Measurements from ENCODE around the gene GJB5.

GJB5 gene

DNA sequence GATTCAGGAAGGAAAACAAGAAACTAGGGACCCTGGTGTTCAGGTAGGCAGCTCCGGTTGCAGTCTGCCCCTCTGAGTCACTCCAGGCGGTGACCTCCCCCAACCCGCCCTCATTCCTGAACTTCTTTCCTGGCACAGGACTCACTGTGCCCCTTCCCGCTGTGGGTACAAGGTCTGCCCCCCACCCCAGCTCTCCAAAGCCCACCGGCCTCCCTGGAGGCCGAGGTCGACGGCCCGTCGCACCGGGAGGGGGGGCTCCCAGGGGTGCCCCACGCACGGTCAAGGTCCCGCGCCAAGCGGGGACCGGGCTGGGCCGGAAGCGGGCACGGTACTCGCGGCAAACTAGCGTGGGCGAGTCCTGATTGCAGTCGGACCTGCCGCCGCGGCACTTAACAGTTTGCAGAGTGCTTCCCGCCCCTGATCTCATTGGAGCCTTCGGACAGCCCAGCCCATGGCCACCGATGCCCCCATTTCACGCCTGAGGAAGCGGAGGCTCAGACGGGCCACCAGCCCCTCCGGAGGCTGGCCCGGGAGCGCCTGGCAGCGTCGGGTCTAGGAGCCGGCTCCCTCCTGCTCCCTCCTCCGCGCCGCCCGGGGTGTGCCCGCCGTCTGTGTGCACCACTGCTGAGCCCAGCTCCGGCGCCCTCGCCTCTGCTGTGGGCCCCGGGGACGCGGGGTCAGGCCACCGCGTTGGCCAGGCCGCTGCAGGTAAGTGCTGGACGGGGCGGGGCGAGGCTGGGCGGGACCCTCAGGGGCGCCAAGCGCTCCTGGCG lies 26.4 kb downstream of the GJB5 start, which contains the start of gene GJB3:
TSS of gene GJB3 (plus strand) at position 144 of the 773 bp plus-strand sequence. CDS start 3,549 bp downstream, outside the sequence.
- H3K4me3 ChIP-seq (ENCODE audit: low read depth, low read length) = no peak within 1 kb of the TSS
- TF ChIP-seq, protein P1, sequence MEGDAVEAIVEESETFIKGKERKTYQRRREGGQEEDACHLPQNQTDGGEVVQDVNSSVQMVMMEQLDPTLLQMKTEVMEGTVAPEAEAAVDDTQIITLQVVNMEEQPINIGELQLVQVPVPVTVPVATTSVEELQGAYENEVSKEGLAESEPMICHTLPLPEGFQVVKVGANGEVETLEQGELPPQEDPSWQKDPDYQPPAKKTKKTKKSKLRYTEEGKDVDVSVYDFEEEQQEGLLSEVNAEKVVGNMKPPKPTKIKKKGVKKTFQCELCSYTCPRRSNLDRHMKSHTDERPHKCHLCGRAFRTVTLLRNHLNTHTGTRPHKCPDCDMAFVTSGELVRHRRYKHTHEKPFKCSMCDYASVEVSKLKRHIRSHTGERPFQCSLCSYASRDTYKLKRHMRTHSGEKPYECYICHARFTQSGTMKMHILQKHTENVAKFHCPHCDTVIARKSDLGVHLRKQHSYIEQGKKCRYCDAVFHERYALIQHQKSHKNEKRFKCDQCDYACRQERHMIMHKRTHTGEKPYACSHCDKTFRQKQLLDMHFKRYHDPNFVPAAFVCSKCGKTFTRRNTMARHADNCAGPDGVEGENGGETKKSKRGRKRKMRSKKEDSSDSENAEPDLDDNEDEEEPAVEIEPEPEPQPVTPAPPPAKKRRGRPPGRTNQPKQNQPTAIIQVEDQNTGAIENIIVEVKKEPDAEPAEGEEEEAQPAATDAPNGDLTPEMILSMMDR (IDR thresholded peaks at IDR 0.05; ENCODE audit: borderline replicate concordance, insufficient read depth, low read depth, low read length) = no peak

DNA sequence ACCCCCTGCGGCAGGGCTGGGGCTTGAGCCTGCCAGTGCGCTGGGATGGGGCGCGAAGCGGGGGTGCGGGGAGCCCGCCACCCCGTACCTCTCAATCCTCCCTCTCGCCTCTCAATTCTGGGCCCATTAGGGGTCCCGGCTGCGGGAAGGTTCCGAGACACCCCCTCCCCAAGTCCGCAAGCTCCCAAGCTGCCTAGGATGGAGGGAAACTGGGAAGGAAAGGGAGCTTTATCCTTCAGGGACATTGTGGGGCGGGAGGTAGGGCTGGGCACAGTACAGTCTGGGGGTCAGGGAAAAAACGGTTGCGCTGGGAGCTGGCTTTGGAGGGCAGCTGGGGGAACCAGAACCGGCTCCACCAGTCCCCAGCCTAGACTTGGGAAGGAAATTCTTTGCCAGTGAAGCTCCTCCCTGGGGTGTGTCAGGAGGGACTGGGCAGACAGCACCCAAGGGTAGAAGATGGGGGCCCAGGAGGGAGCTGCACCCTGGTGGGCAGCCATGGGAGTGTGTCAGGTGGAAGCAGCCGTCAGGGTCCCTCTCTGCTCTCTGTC lies 27.1 kb downstream of the GJB5 start:
- no peak overlapping the region for H3K4me3 ChIP-seq (ENCODE audit: low read depth, low read length)
- TF ChIP-seq, protein P1 (IDR thresholded peaks at IDR 0.05; ENCODE audit: borderline replicate concordance, insufficient read depth, low read depth, low read length) = no peak

DNA sequence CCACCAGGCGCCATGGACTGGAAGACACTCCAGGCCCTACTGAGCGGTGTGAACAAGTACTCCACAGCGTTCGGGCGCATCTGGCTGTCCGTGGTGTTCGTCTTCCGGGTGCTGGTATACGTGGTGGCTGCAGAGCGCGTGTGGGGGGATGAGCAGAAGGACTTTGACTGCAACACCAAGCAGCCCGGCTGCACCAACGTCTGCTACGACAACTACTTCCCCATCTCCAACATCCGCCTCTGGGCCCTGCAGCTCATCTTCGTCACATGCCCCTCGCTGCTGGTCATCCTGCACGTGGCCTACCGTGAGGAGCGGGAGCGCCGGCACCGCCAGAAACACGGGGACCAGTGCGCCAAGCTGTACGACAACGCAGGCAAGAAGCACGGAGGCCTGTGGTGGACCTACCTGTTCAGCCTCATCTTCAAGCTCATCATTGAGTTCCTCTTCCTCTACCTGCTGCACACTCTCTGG lies 29.9 kb downstream of the GJB5 start:
- TF ChIP-seq, protein P1 (IDR thresholded peaks at IDR 0.05; ENCODE audit: borderline replicate concordance, insufficient read depth, low read depth, low read length) = no peak
- H3K4me3 ChIP-seq (ENCODE audit: low read depth, low read length) = no peak overlapping the region

DNA sequence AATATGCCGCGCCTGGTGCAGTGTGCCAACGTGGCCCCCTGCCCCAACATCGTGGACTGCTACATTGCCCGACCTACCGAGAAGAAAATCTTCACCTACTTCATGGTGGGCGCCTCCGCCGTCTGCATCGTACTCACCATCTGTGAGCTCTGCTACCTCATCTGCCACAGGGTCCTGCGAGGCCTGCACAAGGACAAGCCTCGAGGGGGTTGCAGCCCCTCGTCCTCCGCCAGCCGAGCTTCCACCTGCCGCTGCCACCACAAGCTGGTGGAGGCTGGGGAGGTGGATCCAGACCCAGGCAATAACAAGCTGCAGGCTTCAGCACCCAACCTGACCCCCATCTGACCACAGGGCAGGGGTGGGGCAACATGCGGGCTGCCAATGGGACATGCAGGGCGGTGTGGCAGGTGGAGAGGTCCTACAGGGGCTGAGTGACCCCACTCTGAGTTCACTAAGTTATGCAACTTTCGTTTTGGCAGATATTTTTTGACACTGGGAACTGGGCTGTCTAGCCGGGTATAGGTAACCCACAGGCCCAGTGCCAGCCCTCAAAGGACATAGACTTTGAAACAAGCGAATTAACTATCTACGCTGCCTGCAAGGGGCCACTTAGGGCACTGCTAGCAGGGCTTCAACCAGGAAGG lies 30.5 kb downstream of the GJB5 start:
- H3K4me3 ChIP-seq (ENCODE audit: low read depth, low read length) = no peak overlapping the region
- TF ChIP-seq, protein P1 (IDR thresholded peaks at IDR 0.05; ENCODE audit: borderline replicate concordance, insufficient read depth, low read depth, low read length) = no peak

DNA sequence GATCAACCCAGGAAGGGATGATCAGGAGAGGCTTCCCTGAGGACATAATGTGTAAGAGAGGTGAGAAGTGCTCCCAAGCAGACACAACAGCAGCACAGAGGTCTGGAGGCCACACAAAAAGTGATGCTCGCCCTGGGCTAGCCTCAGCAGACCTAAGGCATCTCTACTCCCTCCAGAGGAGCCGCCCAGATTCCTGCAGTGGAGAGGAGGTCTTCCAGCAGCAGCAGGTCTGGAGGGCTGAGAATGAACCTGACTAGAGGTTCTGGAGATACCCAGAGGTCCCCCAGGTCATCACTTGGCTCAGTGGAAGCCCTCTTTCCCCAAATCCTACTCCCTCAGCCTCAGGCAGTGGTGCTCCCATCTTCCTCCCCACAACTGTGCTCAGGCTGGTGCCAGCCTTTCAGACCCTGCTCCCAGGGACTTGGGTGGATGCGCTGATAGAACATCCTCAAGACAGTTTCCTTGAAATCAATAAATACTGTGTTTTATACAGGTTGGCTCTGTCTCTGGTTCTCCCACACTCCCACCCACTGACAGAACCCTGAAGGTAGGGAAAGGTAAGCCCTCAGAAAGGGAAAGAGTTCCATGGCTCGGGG lies 31.1 kb downstream of the GJB5 start:
- TF ChIP-seq, protein P1 (IDR thresholded peaks at IDR 0.05; ENCODE audit: borderline replicate concordance, insufficient read depth, low read depth, low read length) = no peak
- H3K4me3 ChIP-seq (ENCODE audit: low read depth, low read length) = no peak overlapping the region

DNA sequence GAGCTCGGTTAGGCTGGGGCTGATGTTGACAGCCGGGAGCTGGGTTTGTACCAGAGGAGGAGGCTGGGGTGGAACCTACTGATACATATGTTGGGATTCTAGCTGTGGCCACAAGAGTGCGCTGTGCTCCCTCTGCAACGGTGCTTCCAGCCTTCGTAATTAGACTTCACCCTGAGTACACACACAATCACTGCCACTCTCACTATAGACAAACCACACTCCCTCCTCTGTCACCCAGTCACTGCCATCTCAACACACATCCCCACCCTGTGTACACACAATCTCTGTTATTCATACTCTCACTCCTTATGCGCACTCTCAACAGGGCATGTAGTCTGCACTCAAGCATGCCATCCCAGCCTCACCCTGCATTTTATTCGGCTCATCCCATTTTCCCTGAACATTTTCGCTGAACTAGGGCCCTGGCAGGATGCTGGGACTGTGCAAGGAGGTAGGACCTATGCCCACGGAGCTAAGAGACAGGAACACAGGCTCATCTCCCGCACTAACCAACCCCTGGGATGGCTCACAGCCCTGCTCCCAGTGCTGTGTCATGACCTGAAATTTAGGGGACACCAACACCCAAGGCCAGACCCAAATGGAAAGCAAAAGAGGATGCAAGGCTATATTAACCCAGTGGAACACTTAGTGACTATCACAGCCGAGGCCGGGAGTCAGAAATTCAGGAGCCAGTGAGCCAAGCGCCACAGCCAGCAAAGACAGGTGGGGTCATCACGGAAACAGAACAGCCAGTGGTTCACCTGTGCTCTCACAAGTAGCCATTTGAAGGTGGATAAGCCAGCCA lies 31.9 kb downstream of the GJB5 start:
- no peak overlapping the region for H3K4me3 ChIP-seq (ENCODE audit: low read depth, low read length)
- TF ChIP-seq, protein P1 (IDR thresholded peaks at IDR 0.05; ENCODE audit: borderline replicate concordance, insufficient read depth, low read depth, low read length) = peak; percentile 87
